H1 (cell line): ENCODE results near the gene TAB3. TPM values are rescaled to one million over a fixed set of nuclear protein-coding genes. Genes with fewer than 3 reads are reported as not detected.

Experiments
- CTCF ChIA-PET: fragments of 300-600 bp; sonication (Branson Sonifier 250); formaldehyde crosslinking; loops from one replicate; lab custom pipeline; 2021; ENCODE audit not compliant: partially characterized antibody; lab: Charles Lee
- POLR2A ChIA-PET: fragments of 300-600 bp; sonication (Branson Sonifier 250); formaldehyde crosslinking; loops from one replicate; lab custom pipeline; 2021; ENCODE audit warnings: inconsistent platforms; ENCODE audit not compliant: partially characterized antibody; lab: Charles Lee
- DNase-seq, 2 experiments: peaks; one replicate each; pipeline versions ENCODE4 v3.0.0 to v3.0.0-alpha.2; 2010 to 2022; ENCODE audit warnings: low spot score in 2 of 2, low read depth in 1 of 2, mixed read lengths in 1 of 2
- FAIRE-seq: peaks from 2 replicates; lab custom pipeline; 2011; peaks lifted over from hg19 to GRCh38; lab: Jason Lieb, UNC
- H2AFZ ChIP-seq: 2 replicates; pipeline ENCODE4 v1.8.1; 2012; ENCODE audit warnings: low read length, inconsistent platforms
- H2AK5ac ChIP-seq: 2 replicates; pipeline ENCODE4 v1.6.1; 2013; ENCODE audit warnings: low read depth, low read length
- H2BK120ac ChIP-seq: replicated peaks from 2 replicates; pipeline ENCODE3; 2013; ENCODE audit warnings: low read depth, low read length, inconsistent platforms
- H2BK12ac ChIP-seq: 2 replicates; pipeline ENCODE4 v1.6.1; 2013; ENCODE audit warnings: low read depth, low read length
- H2BK15ac ChIP-seq: 2 replicates; pipeline ENCODE4 v1.6.1; 2013; ENCODE audit warnings: low read length
- H2BK20ac ChIP-seq: 2 replicates; pipeline ENCODE4 v1.6.1; 2013; ENCODE audit warnings: low read length
- H2BK5ac ChIP-seq: 2 replicates; pipeline ENCODE4 v1.6.1; 2013; ENCODE audit warnings: low read depth, low read length
- H3K14ac ChIP-seq: 2 replicates; pipeline ENCODE4 v1.6.1; 2013; ENCODE audit warnings: inconsistent platforms; ENCODE audit not compliant: insufficient read length
- H3K18ac ChIP-seq: 2 replicates; pipeline ENCODE4 v1.6.1; 2013; ENCODE audit warnings: low read length; ENCODE audit errors: extremely low read depth
- H3K23ac ChIP-seq: 2 replicates; pipeline ENCODE4 v1.6.1; 2013; ENCODE audit warnings: inconsistent platforms; ENCODE audit not compliant: insufficient read length
- H3K23me2 ChIP-seq: 2 replicates; pipeline ENCODE4 v1.6.1; 2013; ENCODE audit warnings: low read depth, low read length
- H3K27ac ChIP-seq: 2 replicates; pipeline ENCODE4 v1.6.1; 2011; ENCODE audit warnings: low read depth, low read length, inconsistent platforms
- H3K27me3 ChIP-seq, 4 experiments: replicated peaks in 1 of 4; 1 replicate in 1 of 4; 2 replicates in 3 of 4; pipeline versions ENCODE4 v1.6.1 to v1.8.1; 2011 to 2013; ENCODE audit warnings: low read length in 3 of 4, mild to moderate bottlenecking in 3 of 4, inconsistent platforms in 2 of 4, mixed read lengths in 2 of 4, moderate library complexity in 1 of 4; ENCODE audit not compliant: control insufficient read depth in 3 of 4, insufficient read depth in 3 of 4; ENCODE audit errors: extremely low read depth in 1 of 4
- H3K36me3 ChIP-seq, 4 experiments: 2 replicates each; pipeline versions ENCODE4 v1.6.1 to v1.8.1; 2011 to 2013; ENCODE audit warnings: mild to moderate bottlenecking in 4 of 4, low read length in 3 of 4, moderate library complexity in 2 of 4, control low read depth in 1 of 4, inconsistent platforms in 1 of 4; ENCODE audit not compliant: insufficient read depth in 4 of 4, control insufficient read depth in 2 of 4
- H3K4ac ChIP-seq: replicated peaks from 2 replicates; pipeline ENCODE3; 2013; ENCODE audit warnings: low read length, low read depth, mixed read lengths, inconsistent platforms; ENCODE audit not compliant: insufficient read length
- H3K4me1 ChIP-seq, 4 experiments: replicated peaks in 1 of 4; 1 replicate in 1 of 4; 2 replicates in 3 of 4; pipeline versions ENCODE4 v1.6.1 to v1.8.1; 2011 to 2013; ENCODE audit warnings: low read length in 3 of 4, inconsistent platforms in 2 of 4, mixed read lengths in 1 of 4; ENCODE audit not compliant: insufficient read depth in 4 of 4, control insufficient read depth in 3 of 4
- H3K4me2 ChIP-seq, 2 experiments: 2 replicates each; pipeline versions ENCODE4 v1.6.1 to v1.8.1; 2011 to 2013; ENCODE audit warnings: low read depth in 2 of 2, low read length in 2 of 2, control low read depth in 1 of 2, inconsistent platforms in 1 of 2, mild to moderate bottlenecking in 1 of 2; ENCODE audit not compliant: insufficient read depth in 1 of 2
- H3K4me3 ChIP-seq, 4 experiments: fragments of 200-600, 300-600 bp in 1 of 4; sonication (generic), shearing (Covaris generic), sonication (Bioruptor Twin) in 1 of 4; 2 replicates each; pipeline versions ENCODE4 v1.5.1 to v1.8.1; 2011 to 2016; ENCODE audit warnings: low read length in 4 of 4, low read depth in 3 of 4, control low read depth in 2 of 4, inconsistent platforms in 2 of 4, mild to moderate bottlenecking in 2 of 4, mixed read lengths in 1 of 4, moderate library complexity in 1 of 4; ENCODE audit not compliant: insufficient read depth in 2 of 4; ENCODE audit errors: extremely low read depth in 1 of 4
- H3K56ac ChIP-seq: replicated peaks from 2 replicates; pipeline ENCODE3; 2013; ENCODE audit warnings: low read depth, mild to moderate bottlenecking, mixed read lengths, low read length, inconsistent platforms; ENCODE audit not compliant: insufficient read length
- H3K79me1 ChIP-seq: 2 replicates; pipeline ENCODE4 v1.6.1; 2013; ENCODE audit warnings: low read depth, low read length, control low read depth
- H3K79me2 ChIP-seq, 2 experiments: 2 replicates each; pipeline versions ENCODE4 v1.6.1 to v1.8.1; 2012 to 2013; ENCODE audit warnings: low read length in 2 of 2, mild to moderate bottlenecking in 2 of 2, inconsistent platforms in 1 of 2; ENCODE audit not compliant: insufficient read depth in 2 of 2, control insufficient read depth in 1 of 2
- H3K9ac ChIP-seq, 4 experiments: replicated peaks in 1 of 4; 1 replicate in 1 of 4; 2 replicates in 3 of 4; pipeline versions ENCODE4 v1.6.1 to v1.8.1; 2011 to 2013; ENCODE audit warnings: low read depth in 3 of 4, low read length in 3 of 4, control low read depth in 2 of 4, mild to moderate bottlenecking in 2 of 4, moderate library complexity in 2 of 4, inconsistent platforms in 1 of 4; ENCODE audit errors: extremely low read depth in 1 of 4
- H3K9me3 ChIP-seq, 2 experiments: 2 replicates each; pipeline versions ENCODE4 v1.6.1 to v1.8.1; 2012 to 2013; ENCODE audit warnings: mild to moderate bottlenecking in 2 of 2, moderate library complexity in 2 of 2, control low read depth in 1 of 2, inconsistent platforms in 1 of 2, low read depth in 1 of 2, low read length in 1 of 2, mixed read lengths in 1 of 2; ENCODE audit not compliant: insufficient read depth in 2 of 2
- H4K20me1 ChIP-seq, 2 experiments: replicated peaks in 1 of 2; 2 replicates each; pipeline versions ENCODE3 to v1.8.1; 2011 to 2013; ENCODE audit warnings: inconsistent platforms in 2 of 2, low read length in 2 of 2, mild to moderate bottlenecking in 1 of 2; ENCODE audit not compliant: insufficient read depth in 2 of 2, control insufficient read depth in 1 of 2
- H4K5ac ChIP-seq: 2 replicates; pipeline ENCODE4 v1.6.1; 2013; ENCODE audit warnings: low read length, low read depth, mixed read lengths, inconsistent platforms; ENCODE audit not compliant: insufficient read length
- H4K8ac ChIP-seq: 2 replicates; pipeline ENCODE4 v1.8.0; 2013; ENCODE audit warnings: mild to moderate bottlenecking, moderate library complexity, low read length, inconsistent platforms; ENCODE audit not compliant: insufficient read depth; ENCODE audit errors: extremely low read depth
- H4K91ac ChIP-seq: replicated peaks from 2 replicates; pipeline ENCODE3; 2013; ENCODE audit warnings: low read length, mixed read lengths, inconsistent platforms; ENCODE audit not compliant: insufficient read length
- FOSL1 ChIP-seq: IDR thresholded peaks from 2 replicates; pipeline ENCODE4 v1.6.1; 2011; ENCODE audit warnings: mild to moderate bottlenecking, low read depth, low read length, moderate library complexity; ENCODE audit not compliant: insufficient read depth
- NRF1 ChIP-seq: IDR thresholded peaks from 2 replicates; pipeline ENCODE4 v1.6.1; 2011; ENCODE audit warnings: mild to moderate bottlenecking, low read depth, low read length, improper control_type of control experiment
- PHF8 ChIP-seq: fragments of 200-600 bp; sonication (generic); conservative IDR thresholded peaks from 2 replicates; pipeline ENCODE4 v1.7.1; 2012; ENCODE audit warnings: low read depth, mild to moderate bottlenecking, inconsistent platforms, low read length, moderate library complexity
- RNF2 ChIP-seq: fragments of 200-900, 300-1000 bp; sonication (generic); IDR thresholded peaks from 2 replicates; pipeline ENCODE4 v1.7.1; 2016; ENCODE audit warnings: borderline replicate concordance, low read depth, mild to moderate bottlenecking, antibody characterized with exemption, low read length; ENCODE audit not compliant: poor library complexity, severe bottlenecking; ENCODE audit errors: missing control alignments
- SIX5 ChIP-seq: IDR thresholded peaks from 2 replicates; pipeline ENCODE4 v1.6.1; 2011; ENCODE audit warnings: mild to moderate bottlenecking, low read depth, low read length
- WGBS, 2 experiments: shearing (Covaris generic) in 1 of 2; methylation state at CpG; one replicate each; pipeline versions ENCODE4 v1.1.6 to v1.1.7; 2013 to 2015; ENCODE audit warnings: low lambda C conversion rate in 2 of 2, mixed read lengths in 2 of 2, inconsistent platforms in 1 of 2, low coverage in 1 of 2, missing lambda C conversion rate in 1 of 2; ENCODE audit not compliant: insufficient replicate concordance in 2 of 2, insufficient coverage in 1 of 2, insufficient read length in 1 of 2; ENCODE audit errors: extremely low coverage in 1 of 2, missing lambda C conversion rate in 1 of 2; 5-methylcytosine and 5-hydroxymethylcytosine counted together
- polyA plus RNA-seq, 7 experiments: library from polyadenylated mRNA; depleted of rRNA in 3 of 7; stranded (reverse) in 5 of 7; unstranded in 2 of 7; fragments of >200 nt in 5 of 7; fragments of 200-250 nt in 2 of 7; gene quantifications; 1 replicate in 5 of 7; 2 replicates in 1 of 7; 4 replicates in 1 of 7; pipeline versions ENCODE4 v1.2.1 to v1.2.3, GENCODE V29; 2011 to 2013; ENCODE audit warnings: missing spikeins in 2 of 7, mixed read lengths in 2 of 7
- total RNA-seq: library from RNA; stranded (reverse); fragmentation: NEBNext Ultra II Directional; extraction: Animal tissue kit (Norgen Biotek cat#: 25700); gene quantifications from 2 replicates; pipeline ENCODE4 v1.2.1, GENCODE V29; 2021
- TF ChIP-seq, protein P1 (sequence below): IDR thresholded peaks from 2 replicates; pipeline ENCODE4 v1.6.1; 2012; ENCODE audit warnings: low read length, inconsistent platforms
- TF ChIP-seq, protein P2 (sequence below): IDR thresholded peaks from 2 replicates; pipeline ENCODE4 v1.6.1; 2012; ENCODE audit warnings: inconsistent platforms
- TF ChIP-seq, protein P3 (sequence below), 3 experiments: IDR thresholded peaks; 1 replicate in 2 of 3; 2 replicates in 1 of 3; pipeline versions ENCODE4 v1.5.1 to v1.6.1; 2011; ENCODE audit warnings: low read length in 3 of 3, mild to moderate bottlenecking in 3 of 3, inconsistent platforms in 2 of 3, low read depth in 1 of 3, moderate library complexity in 1 of 3; ENCODE audit not compliant: insufficient read depth in 1 of 3; ENCODE audit errors: control extremely low read depth in 1 of 3

Gene TAB3
- total and polyA plus RNA-seq, 2 of the 8 experiments (the other 6 are each of a cell fraction or from before 2014, with no cell fraction given) = 12.7 to 12.9 TPM

DNA sequence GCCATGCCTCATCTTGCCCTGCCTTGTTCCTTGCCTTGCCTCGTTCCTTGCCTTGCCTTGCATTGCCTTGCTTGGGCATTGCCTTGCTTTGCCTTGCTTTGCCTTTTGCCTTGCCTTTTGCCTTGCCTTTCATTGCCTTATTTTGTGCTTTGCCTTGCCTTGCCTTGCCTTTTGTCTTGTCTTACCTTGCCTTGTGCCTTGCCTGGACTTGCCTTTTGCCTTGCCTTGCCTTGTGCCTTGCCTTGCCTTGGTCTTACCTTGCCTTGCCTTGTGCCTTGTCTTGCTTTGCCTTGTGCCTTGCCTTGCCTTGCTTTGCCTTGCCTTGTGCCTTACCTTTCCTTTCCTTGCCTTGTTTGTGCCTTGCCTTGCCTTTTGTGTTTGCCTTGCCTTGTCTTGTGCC, 88.2 kb downstream of the TAB3 start:
- ChIA-PET POLR2A (no interaction called here), CTCF (no interaction called here)
- peaks cover 0 to 2% (median 0%) of the 10 kb centered on the region in 4 experiments; a peak in 1 of 7 replicates for H3K27me3 ChIP-seq
- no peak overlapping the region for H3K14ac ChIP-seq
- no peak overlapping the region for H3K56ac ChIP-seq
- no peak overlapping the region for H3K9ac ChIP-seq
- no peak overlapping the region for H3K27ac ChIP-seq
- peak overlapping the region; percentile 78 for H3K18ac ChIP-seq
- no peaks in the 10 kb centered on the region for H3K79me1 ChIP-seq
- peak overlapping the region; percentile 91 for H2BK5ac ChIP-seq
- no peaks in the 10 kb centered on the region for H3K23me2 ChIP-seq
- no peak overlapping the region for H3K4me3 ChIP-seq
- peak overlapping the region; percentile 10 for H2BK120ac ChIP-seq
- no peaks in the 10 kb centered on the region for H3K36me3 ChIP-seq
- no peak overlapping the region for H4K8ac ChIP-seq
- no peak overlapping the region; the same call in 1 of the 2 replicates for H2AFZ ChIP-seq
- no peaks in the 10 kb centered on the region for H4K20me1 ChIP-seq
- no peak for FAIRE-seq
- H2AK5ac ChIP-seq = peak overlapping the region; percentile 99
- no peak overlapping the region for H3K23ac ChIP-seq
- H3K4ac ChIP-seq = no peak overlapping the region
- H3K4me1 ChIP-seq = peaks cover 0 to 2% (median 0%) of the 10 kb centered on the region in 4 experiments; a peak in 1 of 7 replicates
- H4K91ac ChIP-seq = peak overlapping the region; percentile 79
- H2BK12ac ChIP-seq = peak overlapping the region; percentile 98
- no peaks in the 10 kb centered on the region for H3K79me2 ChIP-seq
- no peak for DNase-seq
- H3K9me3 ChIP-seq = no peaks in the 10 kb centered on the region
- no CpG with 5 or more reads among the region's 1 CpG for WGBS, 2 experiments
- no peak overlapping the region for H3K4me2 ChIP-seq
- H2BK20ac ChIP-seq = peak overlapping the region; percentile 28
- H4K5ac ChIP-seq = no peak overlapping the region
- peak overlapping the region; percentile 95 for H2BK15ac ChIP-seq
- TF ChIP-seq FOSL1 (no peak), RNF2 (no peak), PHF8 (no peak), SIX5 (no peak), NRF1 (no peak)
- TF ChIP-seq, protein P1, sequence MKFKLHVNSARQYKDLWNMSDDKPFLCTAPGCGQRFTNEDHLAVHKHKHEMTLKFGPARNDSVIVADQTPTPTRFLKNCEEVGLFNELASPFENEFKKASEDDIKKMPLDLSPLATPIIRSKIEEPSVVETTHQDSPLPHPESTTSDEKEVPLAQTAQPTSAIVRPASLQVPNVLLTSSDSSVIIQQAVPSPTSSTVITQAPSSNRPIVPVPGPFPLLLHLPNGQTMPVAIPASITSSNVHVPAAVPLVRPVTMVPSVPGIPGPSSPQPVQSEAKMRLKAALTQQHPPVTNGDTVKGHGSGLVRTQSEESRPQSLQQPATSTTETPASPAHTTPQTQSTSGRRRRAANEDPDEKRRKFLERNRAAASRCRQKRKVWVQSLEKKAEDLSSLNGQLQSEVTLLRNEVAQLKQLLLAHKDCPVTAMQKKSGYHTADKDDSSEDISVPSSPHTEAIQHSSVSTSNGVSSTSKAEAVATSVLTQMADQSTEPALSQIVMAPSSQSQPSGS = no peak
- TF ChIP-seq, protein P2, sequence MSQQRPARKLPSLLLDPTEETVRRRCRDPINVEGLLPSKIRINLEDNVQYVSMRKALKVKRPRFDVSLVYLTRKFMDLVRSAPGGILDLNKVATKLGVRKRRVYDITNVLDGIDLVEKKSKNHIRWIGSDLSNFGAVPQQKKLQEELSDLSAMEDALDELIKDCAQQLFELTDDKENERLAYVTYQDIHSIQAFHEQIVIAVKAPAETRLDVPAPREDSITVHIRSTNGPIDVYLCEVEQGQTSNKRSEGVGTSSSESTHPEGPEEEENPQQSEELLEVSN = no peak
- TF ChIP-seq, protein P3, sequence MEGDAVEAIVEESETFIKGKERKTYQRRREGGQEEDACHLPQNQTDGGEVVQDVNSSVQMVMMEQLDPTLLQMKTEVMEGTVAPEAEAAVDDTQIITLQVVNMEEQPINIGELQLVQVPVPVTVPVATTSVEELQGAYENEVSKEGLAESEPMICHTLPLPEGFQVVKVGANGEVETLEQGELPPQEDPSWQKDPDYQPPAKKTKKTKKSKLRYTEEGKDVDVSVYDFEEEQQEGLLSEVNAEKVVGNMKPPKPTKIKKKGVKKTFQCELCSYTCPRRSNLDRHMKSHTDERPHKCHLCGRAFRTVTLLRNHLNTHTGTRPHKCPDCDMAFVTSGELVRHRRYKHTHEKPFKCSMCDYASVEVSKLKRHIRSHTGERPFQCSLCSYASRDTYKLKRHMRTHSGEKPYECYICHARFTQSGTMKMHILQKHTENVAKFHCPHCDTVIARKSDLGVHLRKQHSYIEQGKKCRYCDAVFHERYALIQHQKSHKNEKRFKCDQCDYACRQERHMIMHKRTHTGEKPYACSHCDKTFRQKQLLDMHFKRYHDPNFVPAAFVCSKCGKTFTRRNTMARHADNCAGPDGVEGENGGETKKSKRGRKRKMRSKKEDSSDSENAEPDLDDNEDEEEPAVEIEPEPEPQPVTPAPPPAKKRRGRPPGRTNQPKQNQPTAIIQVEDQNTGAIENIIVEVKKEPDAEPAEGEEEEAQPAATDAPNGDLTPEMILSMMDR (IDR thresholded peaks at IDR 0.05; ENCODE audit: control extremely low read depth in 1 of 3, insufficient read depth in 1 of 3, low read depth in 1 of 3, low read length in 3 of 3) = no peak
